Activated T-helper 1 cell treated with anti-CD3 and anti-CD28 coated beads, Interleukin-12 subunit alpha, Interleukin-12 subunit beta, Interleukin-2, Interleukin-4 antibody, amounts not matched to agents 30 ng/mL and 10 ng/mL and 1 ng/mL, durations not matched to agents 14 hours and 24 hours and 36 hours (primary cell): Measurements from ENCODE around the gene DCC. TPM values are rescaled to one million over a fixed set of nuclear protein-coding genes. Genes with fewer than 3 reads are reported as not detected.

Experiments
- DNase-seq: peaks from one replicate; pipeline ENCODE4 v3.0.0; 2021; ENCODE audit warnings: low spot score
- H3K27ac Mint-ChIP-seq: one replicate; pipeline ENCODE4 v1.8.0; 2021; ENCODE audit warnings: mild to moderate bottlenecking, mixed read lengths
- H3K27me3 Mint-ChIP-seq: one replicate; pipeline ENCODE4 v1.8.0; 2022; ENCODE audit warnings: mild to moderate bottlenecking, moderate library complexity, mixed read lengths; ENCODE audit not compliant: insufficient read depth
- H3K36me3 Mint-ChIP-seq: one replicate; pipeline ENCODE4 v1.8.0; 2021; ENCODE audit warnings: low read depth, mixed read lengths
- H3K4me1 Mint-ChIP-seq: one replicate; pipeline ENCODE4 v1.8.0; 2021; ENCODE audit warnings: low read depth, mixed read lengths
- H3K4me3 Mint-ChIP-seq: one replicate; pipeline ENCODE4 v1.8.0; 2021; ENCODE audit warnings: mild to moderate bottlenecking, moderate library complexity, mixed read lengths
- H3K9me3 Mint-ChIP-seq: one replicate; pipeline ENCODE4 v1.8.0; 2021; ENCODE audit warnings: mixed read lengths
- intact Hi-C: fragments of 100-400 bp; cut with micrococcal nuclease; formaldehyde crosslinking; loops from one replicate; pipeline ENCODE4 v1.15.1; 2024
- total RNA-seq: library from RNA; stranded (reverse); gene quantifications from 2 replicates; pipeline ENCODE4 v1.2.3, GENCODE V29; 2022

Gene DCC
- total RNA-seq, 1 donor from 2014 or later, result not detected

GRCh38 chr18:53556450-53556849 lies 1216.5 kb downstream of the DCC start:
- H3K4me1 Mint-ChIP-seq, result no peaks in the 10 kb centered on the region
- H3K9me3 Mint-ChIP-seq, result peaks cover 9% of the 10 kb centered on the region
- DNase-seq, result no peak
- H3K4me3 Mint-ChIP-seq, result no peak overlapping the region
- intact Hi-C loops, result no loop called here
- no peaks in the 10 kb centered on the region for H3K36me3 Mint-ChIP-seq
- H3K27me3 Mint-ChIP-seq, result no peaks in the 10 kb centered on the region
- no peak overlapping the region for H3K27ac Mint-ChIP-seq

- Mint-ChIP-seq H3K27me3 (no peaks in the 10 kb centered on the region), H3K4me3 (no peak overlapping the region), H3K36me3 (no peaks in the 10 kb centered on the region), H3K27ac (no peak overlapping the region), H3K9me3 (peaks cover 9% of the 10 kb centered on the region), H3K4me1 (no peaks in the 10 kb centered on the region)
- no peak for DNase-seq
- intact Hi-C loops, result no loop called here
Measured at GRCh38 chr18:53560546-53560945, 1220.5 kb downstream of the DCC start.

GRCh38 chr18:53566626-53567025 lies 1226.6 kb downstream of the DCC start:
- DNase-seq, result no peak
- Mint-ChIP-seq H3K27me3 (no peaks in the 10 kb centered on the region), H3K9me3 (no peaks in the 10 kb centered on the region), H3K4me1 (no peaks in the 10 kb centered on the region), H3K36me3 (no peaks in the 10 kb centered on the region), H3K27ac (no peak overlapping the region), H3K4me3 (no peak overlapping the region)
- intact Hi-C loops, result no loop called here

- Mint-ChIP-seq H3K36me3 (no peaks in the 10 kb centered on the region), H3K4me3 (no peak overlapping the region), H3K27me3 (no peaks in the 10 kb centered on the region), H3K27ac (no peak overlapping the region), H3K9me3 (no peaks in the 10 kb centered on the region), H3K4me1 (no peaks in the 10 kb centered on the region)
- intact Hi-C loops, result loop anchor here (1.0 kb wide), 3 partner anchors 551 to 1103 kb away; no protein-coding TSS in a partner anchor
- DNase-seq, result no peak
Measured at GRCh38 chr18:53567929-53568574, 1228.1 kb downstream of the DCC start.
